ENCODE measurements around the gene ZKSCAN4. TPM values are rescaled to one million over a fixed set of nuclear protein-coding genes. Genes with fewer than 3 reads are reported as not detected.

ZKSCAN4 gene
- total RNA-seq, 2 donors from 2014 or later = 7.3 to 8.2 TPM

- H3K36me3 ChIP-seq (ENCODE audit: control insufficient read depth, insufficient read depth, low read length) = peaks cover 21% of the 10 kb centered on the region
- H3K27me3 Mint-ChIP-seq (ENCODE audit: insufficient read depth) = peaks cover 6% of the 10 kb centered on the region
- peaks cover 11% of the 10 kb centered on the region for H3K4me1 Mint-ChIP-seq
- peaks cover 30% of the 10 kb centered on the region for H3K36me3 Mint-ChIP-seq (ENCODE audit: low read depth)
- DNase-seq = peak; percentile 68
- H3K9me3 Mint-ChIP-seq = no peaks in the 10 kb centered on the region
- H3K4me3 ChIP-seq (ENCODE audit: low read length) = peak overlapping the region; percentile 100
- no peak overlapping the region for H3K27ac ChIP-seq (ENCODE audit: low read depth, low read length)
- no peak for TF ChIP-seq CTCF (conservative IDR thresholded peaks at IDR 0.05)
- no peaks in the 10 kb centered on the region for H3K27me3 ChIP-seq (ENCODE audit: control insufficient read depth, insufficient read depth, low read length, poor library complexity, severe bottlenecking)
- WGBS, 2 experiments (ENCODE audit: insufficient coverage in 1 of 2, insufficient read length in 1 of 2) = 0% methylated on average over 9 to 24 of the region's 25 CpGs
- peak overlapping the region; percentile 95 for H3K4me3 Mint-ChIP-seq
- H3K27ac Mint-ChIP-seq = peak overlapping the region; percentile 92
- H3K4me1 ChIP-seq (ENCODE audit: control insufficient read depth, insufficient read depth, low read length) = peaks cover 4% of the 10 kb centered on the region
- H3K9me3 ChIP-seq (ENCODE audit: control insufficient read depth, low read length) = no peaks in the 10 kb centered on the region
- peak overlapping the region; percentile 75 for H3K9ac ChIP-seq (ENCODE audit: extremely low read depth, low read length, poor library complexity, severe bottlenecking)
Measured at GRCh38 chr6:28251661-28252008, 434 bp downstream of the ZKSCAN4 start.

- 81 to 87% methylated on average over 2 of the region's 2 CpGs for WGBS, 2 experiments (ENCODE audit: insufficient coverage in 1 of 2, insufficient read length in 1 of 2)
- H3K9ac ChIP-seq (ENCODE audit: extremely low read depth, low read length, poor library complexity, severe bottlenecking) = no peak overlapping the region
- Mint-ChIP-seq H3K36me3 (ENCODE audit: low read depth) (peaks cover 39% of the 10 kb centered on the region), H3K9me3 (no peaks in the 10 kb centered on the region), H3K27me3 (ENCODE audit: insufficient read depth) (peaks cover 6% of the 10 kb centered on the region), H3K4me1 (peaks cover 11% of the 10 kb centered on the region), H3K27ac (no peak overlapping the region), H3K4me3 (peak overlapping the region; percentile 95)
- peaks cover 4% of the 10 kb centered on the region for H3K4me1 ChIP-seq (ENCODE audit: control insufficient read depth, insufficient read depth, low read length)
- H3K27ac ChIP-seq (ENCODE audit: low read depth, low read length) = no peak overlapping the region
- H3K36me3 ChIP-seq (ENCODE audit: control insufficient read depth, insufficient read depth, low read length) = peaks cover 29% of the 10 kb centered on the region
- no peak for TF ChIP-seq CTCF (conservative IDR thresholded peaks at IDR 0.05)
- no peaks in the 10 kb centered on the region for H3K9me3 ChIP-seq (ENCODE audit: control insufficient read depth, low read length)
- H3K4me3 ChIP-seq (ENCODE audit: low read length) = peak overlapping the region; percentile 100
- no peaks in the 10 kb centered on the region for H3K27me3 ChIP-seq (ENCODE audit: control insufficient read depth, insufficient read depth, low read length, poor library complexity, severe bottlenecking)
- no peak for DNase-seq
Measured at GRCh38 chr6:28250747-28251146, 1.3 kb downstream of the ZKSCAN4 start.

- Mint-ChIP-seq H3K27ac (no peak overlapping the region), H3K27me3 (ENCODE audit: insufficient read depth) (peaks cover 1% of the 10 kb centered on the region), H3K4me3 (no peak overlapping the region), H3K9me3 (no peaks in the 10 kb centered on the region), H3K36me3 (ENCODE audit: low read depth) (peaks cover 57% of the 10 kb centered on the region), H3K4me1 (peaks cover 11% of the 10 kb centered on the region)
- no peak for TF ChIP-seq CTCF (conservative IDR thresholded peaks at IDR 0.05)
- no peak for DNase-seq
- Histone ChIP-seq H3K9ac (ENCODE audit: extremely low read depth, low read length, poor library complexity, severe bottlenecking) (no peak overlapping the region), H3K4me3 (ENCODE audit: low read length) (no peak overlapping the region), H3K9me3 (ENCODE audit: control insufficient read depth, low read length) (no peaks in the 10 kb centered on the region), H3K27ac (ENCODE audit: low read depth, low read length) (no peak overlapping the region), H3K27me3 (ENCODE audit: control insufficient read depth, insufficient read depth, low read length, poor library complexity, severe bottlenecking) (no peaks in the 10 kb centered on the region), H3K4me1 (ENCODE audit: control insufficient read depth, insufficient read depth, low read length) (peaks cover 4% of the 10 kb centered on the region), H3K36me3 (ENCODE audit: control insufficient read depth, insufficient read depth, low read length) (peaks cover 47% of the 10 kb centered on the region)
- WGBS, 2 experiments (ENCODE audit: insufficient coverage in 1 of 2, insufficient read length in 1 of 2) = 86 to 89% methylated on average over 1 of the region's 1 CpG
Measured at GRCh38 chr6:28248916-28249315, 3.2 kb downstream of the ZKSCAN4 start.

Data from endodermal cell (in vitro differentiated cells).